Keratinocyte (primary cell): ENCODE measurements around the gene CACNA1S. TPM values are rescaled to one million over a fixed set of nuclear protein-coding genes. Genes with fewer than 3 reads are reported as not detected.
A peak's percentile ranks its signal among the peaks of the same experiment; 100 is the strongest.

ENCODE experiments used
- DNase-seq: peaks from one replicate; pipeline ENCODE4 v3.0.0-alpha.2; 2011; ENCODE audit warnings: low read depth, missing footprints, low spot score
- FAIRE-seq: peaks from 2 replicates; lab custom pipeline; 2011; peaks lifted over from hg19 to GRCh38; lab: Jason Lieb, UNC
- H2AFZ ChIP-seq: 2 replicates; pipeline ENCODE4 v1.6.0; 2012; ENCODE audit warnings: low read length, control low read depth, inconsistent platforms; ENCODE audit not compliant: control insufficient read depth
- H3K27ac ChIP-seq: 2 replicates; pipeline ENCODE4 v1.5.1; 2011; ENCODE audit warnings: low read length; ENCODE audit not compliant: control insufficient read depth, insufficient read depth
- H3K27me3 ChIP-seq: 3 replicates; pipeline ENCODE4 v1.6.0; 2011; ENCODE audit warnings: low read length; ENCODE audit not compliant: control insufficient read depth, insufficient read depth; ENCODE audit errors: extremely low read depth
- H3K36me3 ChIP-seq, 2 experiments: 2 replicates in 1 of 2; 3 replicates in 1 of 2; pipeline ENCODE4 v1.5.1; 2011; ENCODE audit warnings: low read length in 2 of 2, mild to moderate bottlenecking in 1 of 2; ENCODE audit not compliant: control insufficient read depth in 2 of 2, insufficient read depth in 2 of 2; ENCODE audit errors: extremely low read depth in 1 of 2
- H3K4me1 ChIP-seq: 3 replicates; pipeline ENCODE4 v1.5.1; 2011; ENCODE audit warnings: low read length; ENCODE audit not compliant: control insufficient read depth, insufficient read depth; ENCODE audit errors: extremely low read depth
- H3K4me2 ChIP-seq: 3 replicates; pipeline ENCODE4 v1.6.0; 2011; ENCODE audit warnings: low read depth, low read length; ENCODE audit not compliant: control insufficient read depth, insufficient read depth; ENCODE audit errors: extremely low read depth
- H3K4me3 ChIP-seq, 3 experiments: fragments of 200-600 bp in 1 of 3; sonication (generic) in 1 of 3; 2 replicates in 2 of 3; 3 replicates in 1 of 3; pipeline ENCODE4 v1.5.1; 2011 to 2016; ENCODE audit warnings: low read length in 3 of 3, mild to moderate bottlenecking in 3 of 3, control low read depth in 2 of 3, inconsistent platforms in 1 of 3, low read depth in 1 of 3, mixed read lengths in 1 of 3, mixed run types in 1 of 3, moderate library complexity in 1 of 3; ENCODE audit not compliant: control insufficient read depth in 2 of 3, insufficient read depth in 2 of 3; ENCODE audit errors: extremely low read depth in 1 of 3
- H3K79me2 ChIP-seq: 2 replicates; pipeline ENCODE4 v1.6.0; 2012; ENCODE audit warnings: low read length; ENCODE audit not compliant: control insufficient read depth, insufficient read depth
- H3K9ac ChIP-seq: 3 replicates; pipeline ENCODE4 v1.6.0; 2011; ENCODE audit warnings: low read length; ENCODE audit not compliant: control insufficient read depth, insufficient read depth; ENCODE audit errors: extremely low read depth
- H3K9me1 ChIP-seq: 3 replicates; pipeline ENCODE4 v1.6.0; 2011; ENCODE audit warnings: low read length; ENCODE audit not compliant: control insufficient read depth, insufficient read depth; ENCODE audit errors: extremely low read depth
- H3K9me3 ChIP-seq: 2 replicates; pipeline ENCODE4 v1.5.1; 2012; ENCODE audit warnings: low read depth, low read length; ENCODE audit not compliant: control insufficient read depth
- H4K20me1 ChIP-seq: 3 replicates; pipeline ENCODE4 v1.6.0; 2011; ENCODE audit warnings: low read length; ENCODE audit not compliant: control insufficient read depth, insufficient read depth; ENCODE audit errors: extremely low read depth
- CTCF ChIP-seq, 3 experiments: IDR thresholded peaks in 1 of 3; conservative IDR thresholded peaks in 1 of 3; optimal IDR thresholded peaks in 1 of 3; 2 replicates in 2 of 3; 3 replicates in 1 of 3; pipeline versions ENCODE3 to v1.5.1; 2011; ENCODE audit warnings: low read length in 3 of 3, mild to moderate bottlenecking in 3 of 3, moderate library complexity in 2 of 3, control low read depth in 1 of 3, inconsistent platforms in 1 of 3; ENCODE audit not compliant: insufficient read depth in 2 of 3; ENCODE audit errors: extremely low read depth in 1 of 3
- EZH2 ChIP-seq: IDR thresholded peaks from one replicate; pipeline ENCODE4 v1.6.1; 2012; ENCODE audit warnings: inconsistent platforms, mild to moderate bottlenecking, low read length, moderate library complexity
- dilution Hi-C: fragments of 300-500 bp; cut with MboI; formaldehyde crosslinking; loops from one replicate; pipeline ENCODE4 v1.7.0; 2020; ENCODE audit warnings: low sequenced_read_pairs; ENCODE audit not compliant: extremely low pct_ligation_motif_present
- polyA plus RNA-seq, 5 experiments: library from polyadenylated mRNA; depleted of rRNA in 3 of 5; stranded (reverse) in 3 of 5; stranded (forward) in 1 of 5; unstranded in 1 of 5; fragments of >200 nt; gene quantifications; 1 replicate in 1 of 5; 2 replicates in 3 of 5; 3 replicates in 1 of 5; pipeline versions ENCODE4 v1.2.1 to v1.2.3, GENCODE V29; 2011 to 2012; ENCODE audit warnings: missing spikeins in 2 of 5, low read depth in 1 of 5, low replicate concordance in 1 of 5

CACNA1S gene
- polyA plus RNA-seq, 1 donor (not counting 4 experiments of a cell fraction or from before 2014, with no cell fraction given): not detected

- H3K9me3 ChIP-seq: no peaks in the 10 kb centered on the region
- no peaks in the 10 kb centered on the region for H3K9me1 ChIP-seq
- peaks cover 5% of the 10 kb centered on the region for H3K27me3 ChIP-seq
- H2AFZ ChIP-seq: no peak overlapping the region
- no peaks in the 10 kb centered on the region for H3K79me2 ChIP-seq
- H3K4me1 ChIP-seq: peaks cover 38% of the 10 kb centered on the region
- dilution Hi-C loops: no loop called here
- DNase-seq (no peak), FAIRE-seq (no peak)
- H3K9ac ChIP-seq: no peak overlapping the region
- H4K20me1 ChIP-seq: no peaks in the 10 kb centered on the region
- no peak overlapping the region for H3K4me3 ChIP-seq
- TF ChIP-seq CTCF (optimal IDR thresholded peaks at IDR 0.05 in 1 of 3, IDR thresholded peaks at IDR 0.05 in 1 of 3, conservative IDR thresholded peaks at IDR 0.05 in 1 of 3; ENCODE audit: extremely low read depth in 1 of 3, insufficient read depth in 2 of 3, low read length in 3 of 3) (no peak), EZH2 (no peak)
- peak overlapping the region; percentile 29 for H3K4me2 ChIP-seq
- H3K27ac ChIP-seq: no peak overlapping the region
- H3K36me3 ChIP-seq: no peaks in the 10 kb centered on the region
Observed at GRCh38 chr1:201015551-201016091, 96.6 kb downstream of the CACNA1S start.

- no peak for DNase-seq
Observed at GRCh38 chr1:201014816-201015200, 97.4 kb downstream of the CACNA1S start.

More at GRCh38 chr1:201014816-201015200, 97.4 kb downstream of the CACNA1S start:
- Histone ChIP-seq H3K9me1 (no peaks in the 10 kb centered on the region), H3K9me3 (no peaks in the 10 kb centered on the region), H3K9ac (no peak overlapping the region), H4K20me1 (no peaks in the 10 kb centered on the region), H3K4me1 (peaks cover 30% of the 10 kb centered on the region), H3K27me3 (peaks cover 5% of the 10 kb centered on the region), H2AFZ (no peak overlapping the region), H3K4me3 (no peak overlapping the region), H3K36me3 (no peaks in the 10 kb centered on the region), H3K79me2 (no peaks in the 10 kb centered on the region), H3K4me2 (no peak overlapping the region), H3K27ac (no peak overlapping the region)
- no peak for FAIRE-seq
- dilution Hi-C loops: no loop called here
- TF ChIP-seq CTCF (optimal IDR thresholded peaks at IDR 0.05 in 1 of 3, IDR thresholded peaks at IDR 0.05 in 1 of 3, conservative IDR thresholded peaks at IDR 0.05 in 1 of 3; ENCODE audit: extremely low read depth in 1 of 3, insufficient read depth in 2 of 3, low read length in 3 of 3): no peak
- TF ChIP-seq EZH2: no peak
